ENCODE data around the gene ANKRA2. TPM values are rescaled to one million over a fixed set of nuclear protein-coding genes. Genes with fewer than 3 reads are reported as not detected.

ANKRA2 gene
- total RNA-seq, result 10 to 100 TPM; 19.2 to 21.0 TPM

GRCh38 chr5:73565139-73565968 lies at the start of gene ANKRA2, which contains the start of gene UTP15:
ANKRA2 (minus strand) TSS chr5:73565639; CDS start chr5:73562881, 2,758 bp downstream.
UTP15 (plus strand) TSS chr5:73565743; CDS start chr5:73567345, 1,602 bp downstream.

Other genes with a start within 250 kb of the ANKRA2 start
- not detected for gene FOXD1, start 116.9 kb downstream of the ANKRA2 start, total RNA-seq
- gene BTF3, start 67.2 kb downstream of the ANKRA2 start, total RNA-seq, result 100 to 1,000 TPM; 989 to 990 TPM
- 10 to 100 TPM; 20.0 to 21.4 TPM for gene UTP15, start 104 bp upstream of the ANKRA2 start, total RNA-seq
- not detected for gene ARHGEF28, start 60.6 kb upstream of the ANKRA2 start, total RNA-seq

Data from activated naive CD4-positive, alpha-beta T cell treated with anti-CD3 and anti-CD28 coated beads, Interleukin-2, amount 10 ng/mL, durations not matched to agents 5 hours and 36 hours (primary cell).